ENCODE results near the gene RPL5.
A peak's percentile ranks its signal among the peaks of the same experiment; 100 is the strongest.
"Not testable (repeated sequence)": the region's sequence is repeated elsewhere in the genome, so short reads cannot be mapped to it uniquely, and the experiment has no call there.

Gene RPL5

GRCh38 chr1:92831762-92832536, at the start of gene RPL5:
TSS of gene RPL5 (plus strand) at chr1:92832040. CDS start at chr1:92832115, 75 bp downstream.
- DNase-seq: peak; percentile 96

- DNase-seq: not testable (repeated sequence)
Observed at GRCh38 chr1:92783550-92783949, 48.3 kb upstream of the RPL5 start.

- DNase-seq: no peak
Observed at GRCh38 chr1:92784021-92784638, 47.7 kb upstream of the RPL5 start.

- DNase-seq: peak; percentile 97
Observed at GRCh38 chr1:92784639-92785500, 47.0 kb upstream of the RPL5 start, which contains the start of gene EVI5. TSS of gene EVI5 (minus strand) at chr1:92785108. CDS start at chr1:92736546, 48,562 bp downstream.

GRCh38 chr1:92786111-92786901, 45.5 kb upstream of the RPL5 start:
- no peak for DNase-seq

- no peak for DNase-seq
Observed at GRCh38 chr1:92790081-92790480, 41.8 kb upstream of the RPL5 start.

GRCh38 chr1:92790867-92791266, 41.0 kb upstream of the RPL5 start:
- DNase-seq: no peak

- peak; percentile 66 for DNase-seq
Observed at GRCh38 chr1:92791487-92792066, 40.3 kb upstream of the RPL5 start.

GRCh38 chr1:92792340-92792782, 39.5 kb upstream of the RPL5 start:
- DNase-seq: no peak

- DNase-seq: no peak
Observed at GRCh38 chr1:92795166-92795565, 36.7 kb upstream of the RPL5 start.

- no peak for DNase-seq
Observed at GRCh38 chr1:92797297-92797696, 34.5 kb upstream of the RPL5 start.

GRCh38 chr1:92797961-92798360, 33.9 kb upstream of the RPL5 start:
- no peak for DNase-seq

GRCh38 chr1:92803140-92803887, 28.5 kb upstream of the RPL5 start:
- DNase-seq: no peak

GRCh38 chr1:92804721-92805201, 27.1 kb upstream of the RPL5 start:
- DNase-seq: no peak

- DNase-seq: no peak
Observed at GRCh38 chr1:92805216-92805615, 26.6 kb upstream of the RPL5 start.

GRCh38 chr1:92808381-92808780, 23.5 kb upstream of the RPL5 start:
- no peak for DNase-seq

GRCh38 chr1:92816732-92817131, 15.1 kb upstream of the RPL5 start:
- no peak for DNase-seq

GRCh38 chr1:92817137-92817697, 14.6 kb upstream of the RPL5 start:
- no peak for DNase-seq

GRCh38 chr1:92817986-92818764, 13.7 kb upstream of the RPL5 start:
- DNase-seq: peak; percentile 4

- no peak for DNase-seq
Observed at GRCh38 chr1:92820024-92820423, 11.8 kb upstream of the RPL5 start.

Data from NCI-H1105 treated with DMSO at 0.1 percent for 48 hours (cell line).